Gastroesophageal sphincter (tissue), 4 donors: ENCODE measurements around the gene CSTF3. TPM values are rescaled to one million over a fixed set of nuclear protein-coding genes. Genes with fewer than 3 reads are reported as not detected.

Source experiments
- ATAC-seq: fragments of 150-250 bp; one replicate; pipeline ENCODE4 v1.9.1; 2016; ENCODE audit warnings: mild to moderate bottlenecking, moderate library complexity
- H3K27ac ChIP-seq, 4 donors: fragments of 200-600 bp; sonication (generic) in 3 of 4; 1 replicate in 3 of 4; 2 replicates in 1 of 4; pipeline ENCODE4 v1.5.1; 2016 to 2019
- H3K27me3 ChIP-seq: fragments of 200-600 bp; sonication (generic); one replicate; pipeline ENCODE4 v1.5.1; 2019
- H3K36me3 ChIP-seq, 2 donors: fragments of 200-600 bp; sonication (generic); one replicate each; pipeline ENCODE4 v1.5.1; 2019; ENCODE audit warnings: control low read depth in 1 of 2
- H3K4me1 ChIP-seq, 3 donors: fragments of 200-600 bp; sonication (generic); 1 replicate in 2 of 3; 2 replicates in 1 of 3; pipeline ENCODE4 v1.5.1; 2016 to 2019; ENCODE audit warnings: control low read depth in 2 of 3
- H3K4me3 ChIP-seq, 2 donors: fragments of 200-600 bp; sonication (generic); one replicate each; pipeline ENCODE4 v1.5.1; 2019; ENCODE audit warnings: mild to moderate bottlenecking in 1 of 2, moderate library complexity in 1 of 2
- H3K9me3 ChIP-seq, 3 donors: fragments of 200-600 bp; sonication (generic); one replicate each; pipeline ENCODE4 v1.5.1; 2017 to 2019; ENCODE audit warnings: control low read depth in 2 of 3
- EP300 ChIP-seq: sonication (generic); formaldehyde crosslinking; IDR thresholded peaks from one replicate; pipeline ENCODE4 v1.6.1; 2017; ENCODE audit warnings: antibody characterized with exemption, mild to moderate bottlenecking
- POLR2A ChIP-seq, 2 donors: fragments of 450-650 bp; IDR thresholded peaks; one replicate each; pipeline ENCODE4 v1.6.1; 2017; ENCODE audit warnings: antibody characterized with exemption in 2 of 2, mild to moderate bottlenecking in 2 of 2, moderate library complexity in 1 of 2
- POLR2AphosphoS5 ChIP-seq: sonication (generic); formaldehyde crosslinking; IDR thresholded peaks from one replicate; pipeline ENCODE4 v1.6.1; 2017; ENCODE audit warnings: antibody characterized with exemption
- WGBS, 2 donors: methylation state at CpG; one replicate each; pipeline ENCODE4 v1.1.5; 2018; ENCODE audit warnings: low coverage in 1 of 2; 5-methylcytosine and 5-hydroxymethylcytosine counted together
- total RNA-seq, 4 donors: library from RNA; depleted of rRNA; stranded (reverse); fragments of >200 nt; gene quantifications; one replicate each; pipeline ENCODE4 v1.1.0, GENCODE V29; 2016
- TF ChIP-seq, protein P1 (sequence below), 4 experiments: fragments of 200-600 bp in 2 of 4; fragments of 450-650 bp in 2 of 4; sonication (generic) in 1 of 4; IDR thresholded peaks; one replicate each; pipeline ENCODE4 v1.5.1; 2017 to 2019; ENCODE audit warnings: antibody characterized with exemption in 4 of 4, mild to moderate bottlenecking in 2 of 4, moderate library complexity in 2 of 4

CSTF3 gene
- total RNA-seq, 4 donors from 2014 or later: 8.3 to 15.4 (median 10.8) TPM

DNA sequence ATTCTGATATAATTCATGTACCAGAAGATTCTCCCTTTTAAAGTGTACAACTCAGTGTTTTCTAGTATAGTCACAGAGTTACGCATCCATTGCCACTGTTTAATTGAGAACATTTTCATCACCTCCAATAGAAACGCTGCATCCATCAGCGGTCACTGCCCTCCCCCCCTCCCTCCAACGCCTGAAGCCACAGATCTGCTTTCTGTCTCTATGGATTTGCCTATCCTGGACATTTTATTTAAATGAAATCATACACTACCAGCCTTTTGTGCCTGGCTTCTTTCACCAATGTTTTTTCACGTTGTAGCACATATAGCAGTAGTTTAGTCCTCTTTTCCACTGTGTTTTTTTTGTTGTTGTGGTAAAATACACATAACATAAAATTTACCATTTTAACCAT, 99.1 kb downstream of the CSTF3 start:
- Histone ChIP-seq H3K27ac (no peak overlapping the region), H3K4me3 (no peak overlapping the region), H3K27me3 (no peaks in the 10 kb centered on the region), H3K4me1 (peaks cover 0 to 37% (median 0%) of the 10 kb centered on the region in 3 donors), H3K36me3 (peaks cover 0 to 98% of the 10 kb centered on the region in 2 donors), H3K9me3 (no peaks in the 10 kb centered on the region)
- ATAC-seq: no peak
- 44 to 57% methylated on average over 5 of the region's 5 CpGs for WGBS, 2 donors
- TF ChIP-seq POLR2AphosphoS5 (no peak), EP300 (no peak), POLR2A (IDR thresholded peaks at IDR 0.05) (no peak)
- TF ChIP-seq, protein P1, sequence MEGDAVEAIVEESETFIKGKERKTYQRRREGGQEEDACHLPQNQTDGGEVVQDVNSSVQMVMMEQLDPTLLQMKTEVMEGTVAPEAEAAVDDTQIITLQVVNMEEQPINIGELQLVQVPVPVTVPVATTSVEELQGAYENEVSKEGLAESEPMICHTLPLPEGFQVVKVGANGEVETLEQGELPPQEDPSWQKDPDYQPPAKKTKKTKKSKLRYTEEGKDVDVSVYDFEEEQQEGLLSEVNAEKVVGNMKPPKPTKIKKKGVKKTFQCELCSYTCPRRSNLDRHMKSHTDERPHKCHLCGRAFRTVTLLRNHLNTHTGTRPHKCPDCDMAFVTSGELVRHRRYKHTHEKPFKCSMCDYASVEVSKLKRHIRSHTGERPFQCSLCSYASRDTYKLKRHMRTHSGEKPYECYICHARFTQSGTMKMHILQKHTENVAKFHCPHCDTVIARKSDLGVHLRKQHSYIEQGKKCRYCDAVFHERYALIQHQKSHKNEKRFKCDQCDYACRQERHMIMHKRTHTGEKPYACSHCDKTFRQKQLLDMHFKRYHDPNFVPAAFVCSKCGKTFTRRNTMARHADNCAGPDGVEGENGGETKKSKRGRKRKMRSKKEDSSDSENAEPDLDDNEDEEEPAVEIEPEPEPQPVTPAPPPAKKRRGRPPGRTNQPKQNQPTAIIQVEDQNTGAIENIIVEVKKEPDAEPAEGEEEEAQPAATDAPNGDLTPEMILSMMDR (IDR thresholded peaks at IDR 0.05): no peak

DNA sequence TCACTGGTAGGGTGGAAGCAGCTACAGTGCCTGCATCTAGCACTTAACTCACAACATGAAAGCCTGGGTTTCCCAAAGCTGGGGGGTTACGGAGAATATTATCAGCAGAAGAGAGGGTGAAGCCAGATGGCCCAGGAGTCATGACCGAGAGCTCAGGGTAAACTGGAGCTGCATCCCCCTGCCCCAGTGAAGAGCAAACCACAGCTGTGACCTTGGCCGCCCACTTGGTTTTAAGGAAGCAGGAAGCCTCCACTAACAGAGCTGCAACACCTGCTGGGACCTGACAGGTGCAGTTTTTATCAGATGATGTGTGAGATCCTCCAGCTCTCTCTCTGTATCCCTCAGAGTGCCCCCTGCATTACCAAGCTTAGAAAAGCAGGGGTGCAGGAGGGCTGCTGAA, 101.0 kb downstream of the CSTF3 start:
- Histone ChIP-seq H3K4me1 (peaks cover 0 to 35% (median 0%) of the 10 kb centered on the region in 3 donors), H3K9me3 (no peaks in the 10 kb centered on the region), H3K36me3 (peaks cover 0 to 98% of the 10 kb centered on the region in 2 donors), H3K27me3 (no peaks in the 10 kb centered on the region), H3K27ac (no peak overlapping the region), H3K4me3 (no peak overlapping the region)
- 83% methylated on average over 1 of the region's 3 CpGs; no CpG with 5 or more reads in 1 of the 2 donors for WGBS, 2 donors
- no peak for ATAC-seq
- TF ChIP-seq POLR2AphosphoS5 (no peak), POLR2A (IDR thresholded peaks at IDR 0.05) (no peak), EP300 (no peak)
- TF ChIP-seq, protein P1 (IDR thresholded peaks at IDR 0.05): no peak

DNA sequence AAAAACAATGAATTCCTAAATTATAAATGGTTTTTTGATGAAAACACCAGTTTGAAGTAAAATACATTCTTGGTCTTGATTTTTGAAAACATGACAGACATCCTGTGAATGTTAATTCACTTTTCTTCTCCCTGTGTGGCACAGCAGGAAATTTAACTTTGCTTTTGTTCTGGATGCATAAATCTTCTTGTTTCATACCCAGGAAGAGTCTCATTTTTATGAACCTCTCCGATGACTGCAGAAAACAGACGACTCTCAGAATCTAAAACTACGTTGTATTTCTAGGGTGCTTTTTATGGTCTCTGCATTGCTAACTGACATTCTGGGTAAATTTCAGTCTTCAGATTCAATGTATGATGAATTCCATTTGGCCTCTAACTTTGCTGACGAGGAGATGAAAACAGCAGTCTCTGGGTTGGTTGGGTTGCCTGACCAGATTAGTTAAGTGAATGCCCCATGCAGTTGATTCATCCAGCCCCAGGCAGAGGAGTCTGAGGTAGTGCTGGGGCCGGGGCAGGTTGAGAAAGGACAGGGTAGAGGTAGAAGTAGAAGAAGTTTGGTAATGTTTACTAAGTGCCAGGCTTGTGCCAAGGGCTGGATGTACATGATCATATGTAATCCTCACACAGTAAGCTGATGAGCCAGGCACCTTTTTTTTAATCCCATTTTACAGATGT, 101.8 kb downstream of the CSTF3 start:
- H3K4me3 ChIP-seq: no peak overlapping the region
- no peak overlapping the region for H3K27ac ChIP-seq
- H3K4me1 ChIP-seq: peaks cover 0 to 27% (median 0%) of the 10 kb centered on the region in 3 donors
- no peak for ATAC-seq
- WGBS, 2 donors: 70 to 83% methylated on average over 4 of the region's 5 CpGs
- TF ChIP-seq POLR2AphosphoS5: no peak
- TF ChIP-seq, protein P1 (IDR thresholded peaks at IDR 0.05): no peak
- TF ChIP-seq EP300: no peak
- TF ChIP-seq POLR2A (IDR thresholded peaks at IDR 0.05): no peak
- H3K36me3 ChIP-seq: peaks cover 0 to 98% of the 10 kb centered on the region in 2 donors
- H3K9me3 ChIP-seq: no peaks in the 10 kb centered on the region
- H3K27me3 ChIP-seq: no peaks in the 10 kb centered on the region

DNA sequence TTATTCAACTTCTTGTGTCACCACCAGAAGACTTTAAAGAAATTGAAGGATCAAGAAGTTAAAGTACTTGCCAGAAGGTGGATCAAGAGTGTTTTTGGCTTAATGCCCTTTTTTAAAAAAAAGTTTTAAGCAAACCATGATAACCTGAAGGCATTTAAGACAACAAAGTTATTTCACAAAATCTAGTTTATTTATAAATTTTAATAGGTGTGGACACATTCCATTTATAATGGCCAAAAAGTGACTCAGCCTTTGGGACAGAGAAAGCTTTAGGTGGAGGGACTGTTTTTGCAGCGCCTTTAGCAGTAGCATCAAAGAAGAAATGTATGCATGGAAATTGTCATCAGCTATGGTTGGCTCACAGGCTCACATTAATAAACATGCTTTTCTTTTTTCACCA, 104.0 kb downstream of the CSTF3 start:
- no peaks in the 10 kb centered on the region for H3K9me3 ChIP-seq
- H3K4me1 ChIP-seq: peaks cover 0 to 11% (median 0%) of the 10 kb centered on the region in 3 donors
- TF ChIP-seq, protein P1 (IDR thresholded peaks at IDR 0.05): no peak
- TF ChIP-seq EP300 (no peak), POLR2A (IDR thresholded peaks at IDR 0.05) (no peak), POLR2AphosphoS5 (no peak)
- WGBS, 2 donors: 95% methylated on average over 1 of the region's 1 CpG
- no peak overlapping the region for H3K27ac ChIP-seq
- ATAC-seq: no peak
- peaks cover 0 to 92% of the 10 kb centered on the region in 2 donors for H3K36me3 ChIP-seq
- no peaks in the 10 kb centered on the region for H3K27me3 ChIP-seq
- H3K4me3 ChIP-seq: no peak overlapping the region

DNA sequence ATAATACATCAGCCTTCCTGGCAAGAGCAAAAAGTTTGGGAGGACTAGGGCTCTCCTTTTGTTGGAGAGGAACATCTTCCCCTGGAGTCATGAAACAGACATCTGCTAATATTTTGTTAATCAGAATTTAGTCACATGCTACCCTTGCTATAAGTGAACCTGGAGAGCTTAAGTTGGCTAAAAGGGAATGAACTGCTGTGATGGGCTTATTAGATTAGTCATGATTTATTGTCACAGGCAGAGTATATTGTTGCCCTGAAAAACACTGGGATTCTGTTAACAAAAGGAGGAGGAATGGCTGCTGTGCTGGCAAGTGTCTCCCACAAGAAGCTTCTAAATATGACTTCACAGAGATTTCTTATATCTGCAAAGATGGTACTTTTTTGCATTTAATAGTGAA, 105.9 kb downstream of the CSTF3 start:
- Histone ChIP-seq H3K9me3 (no peaks in the 10 kb centered on the region), H3K27me3 (no peaks in the 10 kb centered on the region), H3K4me3 (no peak overlapping the region), H3K36me3 (peaks cover 0 to 74% of the 10 kb centered on the region in 2 donors), H3K4me1 (no peaks in the 10 kb centered on the region), H3K27ac (no peak overlapping the region)
- TF ChIP-seq POLR2A (IDR thresholded peaks at IDR 0.05) (no peak), POLR2AphosphoS5 (no peak), EP300 (no peak)
- TF ChIP-seq, protein P1 (IDR thresholded peaks at IDR 0.05): no peak
- no peak for ATAC-seq
